ENCODE data around the gene RARRES2.

DNA sequence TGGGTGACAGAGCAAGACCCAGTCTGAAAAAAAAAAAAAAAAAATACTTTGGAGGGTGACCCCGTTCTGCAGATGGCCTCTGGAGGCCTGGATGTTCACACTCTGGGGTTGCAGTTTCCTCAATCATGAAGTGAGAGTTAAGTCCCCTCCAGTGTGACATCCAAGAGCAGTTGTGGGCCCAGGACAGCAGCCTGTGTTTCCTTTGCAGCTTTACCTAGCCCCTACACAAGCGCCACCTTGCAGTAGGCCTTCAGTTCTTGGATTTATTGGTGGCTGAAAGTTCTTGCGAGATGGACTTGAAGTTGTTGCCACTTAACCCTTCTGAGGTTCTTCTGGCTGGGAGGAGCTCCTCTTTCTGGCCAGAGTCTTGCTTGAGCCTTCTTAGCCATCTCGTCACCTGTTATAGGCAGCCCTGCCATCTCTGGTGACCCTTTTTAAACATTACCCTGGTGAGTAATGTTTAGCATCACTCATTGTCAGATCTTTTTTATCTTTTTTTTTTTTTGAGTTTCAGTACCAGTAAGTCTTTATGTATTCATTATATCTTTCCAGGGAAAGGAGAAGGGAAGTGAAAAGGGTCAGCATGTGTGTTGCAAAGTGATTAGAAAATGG is 14.7 kb downstream of the RARRES2 start:
- TF ChIP-seq EP300 (IDR thresholded peaks at IDR 0.05) (no peak), POLR2A (IDR thresholded peaks at IDR 0.05) (no peak), POLR2AphosphoS5 (IDR thresholded peaks at IDR 0.05) (no peak)
- TF ChIP-seq, protein P1, sequence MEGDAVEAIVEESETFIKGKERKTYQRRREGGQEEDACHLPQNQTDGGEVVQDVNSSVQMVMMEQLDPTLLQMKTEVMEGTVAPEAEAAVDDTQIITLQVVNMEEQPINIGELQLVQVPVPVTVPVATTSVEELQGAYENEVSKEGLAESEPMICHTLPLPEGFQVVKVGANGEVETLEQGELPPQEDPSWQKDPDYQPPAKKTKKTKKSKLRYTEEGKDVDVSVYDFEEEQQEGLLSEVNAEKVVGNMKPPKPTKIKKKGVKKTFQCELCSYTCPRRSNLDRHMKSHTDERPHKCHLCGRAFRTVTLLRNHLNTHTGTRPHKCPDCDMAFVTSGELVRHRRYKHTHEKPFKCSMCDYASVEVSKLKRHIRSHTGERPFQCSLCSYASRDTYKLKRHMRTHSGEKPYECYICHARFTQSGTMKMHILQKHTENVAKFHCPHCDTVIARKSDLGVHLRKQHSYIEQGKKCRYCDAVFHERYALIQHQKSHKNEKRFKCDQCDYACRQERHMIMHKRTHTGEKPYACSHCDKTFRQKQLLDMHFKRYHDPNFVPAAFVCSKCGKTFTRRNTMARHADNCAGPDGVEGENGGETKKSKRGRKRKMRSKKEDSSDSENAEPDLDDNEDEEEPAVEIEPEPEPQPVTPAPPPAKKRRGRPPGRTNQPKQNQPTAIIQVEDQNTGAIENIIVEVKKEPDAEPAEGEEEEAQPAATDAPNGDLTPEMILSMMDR (IDR thresholded peaks at IDR 0.05), result no peak

All from suprapubic skin (tissue), 4 donors.